ENCODE data around the gene TNN. TPM values are rescaled to one million over a fixed set of nuclear protein-coding genes. Genes with fewer than 3 reads are reported as not detected.

The TNN gene
- total RNA-seq, 1 donor: not detected

DNA sequence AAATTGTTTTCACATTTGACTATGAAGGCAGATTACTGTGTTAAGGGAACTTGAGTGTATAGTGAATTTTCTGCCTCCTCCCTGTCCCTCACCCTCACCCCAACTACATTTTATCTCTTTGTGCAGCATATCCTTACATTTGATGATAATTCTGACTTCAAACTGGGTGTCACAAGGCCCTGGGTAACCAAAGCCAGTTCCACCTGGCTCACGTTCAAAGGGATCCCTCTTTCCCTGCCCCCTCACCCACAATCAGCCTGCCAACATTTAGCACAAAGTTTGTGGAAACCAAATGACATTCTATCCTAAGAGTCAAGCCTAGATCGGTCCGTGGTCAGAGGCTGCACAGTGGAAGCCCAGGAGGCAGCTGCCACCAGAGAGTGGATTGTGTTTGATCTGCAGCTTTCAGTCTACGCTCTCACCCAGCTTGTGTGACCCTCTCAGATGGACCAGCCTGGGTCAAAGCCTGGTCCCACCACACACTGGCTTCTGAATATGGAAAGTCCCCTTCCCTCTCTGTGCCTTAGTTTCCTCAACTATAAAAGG, 114.6 kb downstream of the TNN start:
- Histone ChIP-seq H3K4me1 (ENCODE audit: insufficient read depth, low read length) (peaks cover 78% of the 10 kb centered on the region), H3K4me3 (ENCODE audit: low read length) (no peak overlapping the region), H3K27me3 (ENCODE audit: insufficient read depth, low read length) (no peaks in the 10 kb centered on the region), H3K9me3 (ENCODE audit: low read depth, low read length) (no peaks in the 10 kb centered on the region)

DNA sequence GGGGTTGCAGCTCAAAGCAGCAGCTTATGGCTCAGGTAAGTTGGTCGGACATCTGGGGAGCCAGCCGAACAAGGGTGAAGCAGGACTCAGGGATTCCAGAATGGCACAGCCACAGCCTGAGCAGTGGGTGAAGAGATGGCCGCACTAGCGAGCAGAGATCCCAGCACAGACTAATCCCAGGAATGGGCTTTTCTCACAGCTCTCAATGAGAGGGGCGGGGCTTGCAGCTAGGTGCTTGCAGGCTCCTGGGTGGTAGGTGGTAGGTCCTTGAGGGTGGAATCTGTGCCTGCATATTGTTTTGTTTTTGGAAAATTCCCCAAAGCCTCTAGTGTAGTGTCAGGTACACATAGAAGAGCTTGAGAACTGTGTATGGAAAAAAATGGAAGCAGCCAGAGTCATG, 116.0 kb downstream of the TNN start:
- no peak overlapping the region for H3K4me3 ChIP-seq (ENCODE audit: low read length)
- H3K4me1 ChIP-seq (ENCODE audit: insufficient read depth, low read length): peaks cover 91% of the 10 kb centered on the region
- H3K9me3 ChIP-seq (ENCODE audit: low read depth, low read length): no peaks in the 10 kb centered on the region
- no peaks in the 10 kb centered on the region for H3K27me3 ChIP-seq (ENCODE audit: insufficient read depth, low read length)

DNA sequence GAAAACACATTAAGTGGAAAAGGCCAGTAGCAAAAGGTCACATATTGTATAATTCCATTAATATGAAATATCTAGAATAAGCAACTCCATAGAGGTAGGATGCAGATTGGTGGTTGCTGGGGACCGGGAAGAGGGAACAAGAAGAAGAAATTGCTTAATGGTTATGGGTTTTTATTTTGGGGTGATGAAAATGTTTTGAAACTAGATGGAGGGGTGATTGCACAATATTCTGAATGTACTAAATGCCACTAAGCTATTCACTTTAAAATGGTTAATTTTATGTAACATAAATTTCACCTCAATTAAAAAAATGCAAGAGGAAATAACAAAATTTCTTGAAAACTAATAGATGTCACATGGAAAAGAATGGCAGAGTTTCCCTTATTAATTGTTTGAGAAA, 118.3 kb downstream of the TNN start:
- H3K27me3 ChIP-seq (ENCODE audit: insufficient read depth, low read length): no peaks in the 10 kb centered on the region
- H3K4me3 ChIP-seq (ENCODE audit: low read length): no peak overlapping the region
- peaks cover 96% of the 10 kb centered on the region for H3K4me1 ChIP-seq (ENCODE audit: insufficient read depth, low read length)
- no peaks in the 10 kb centered on the region for H3K9me3 ChIP-seq (ENCODE audit: low read depth, low read length)

DNA sequence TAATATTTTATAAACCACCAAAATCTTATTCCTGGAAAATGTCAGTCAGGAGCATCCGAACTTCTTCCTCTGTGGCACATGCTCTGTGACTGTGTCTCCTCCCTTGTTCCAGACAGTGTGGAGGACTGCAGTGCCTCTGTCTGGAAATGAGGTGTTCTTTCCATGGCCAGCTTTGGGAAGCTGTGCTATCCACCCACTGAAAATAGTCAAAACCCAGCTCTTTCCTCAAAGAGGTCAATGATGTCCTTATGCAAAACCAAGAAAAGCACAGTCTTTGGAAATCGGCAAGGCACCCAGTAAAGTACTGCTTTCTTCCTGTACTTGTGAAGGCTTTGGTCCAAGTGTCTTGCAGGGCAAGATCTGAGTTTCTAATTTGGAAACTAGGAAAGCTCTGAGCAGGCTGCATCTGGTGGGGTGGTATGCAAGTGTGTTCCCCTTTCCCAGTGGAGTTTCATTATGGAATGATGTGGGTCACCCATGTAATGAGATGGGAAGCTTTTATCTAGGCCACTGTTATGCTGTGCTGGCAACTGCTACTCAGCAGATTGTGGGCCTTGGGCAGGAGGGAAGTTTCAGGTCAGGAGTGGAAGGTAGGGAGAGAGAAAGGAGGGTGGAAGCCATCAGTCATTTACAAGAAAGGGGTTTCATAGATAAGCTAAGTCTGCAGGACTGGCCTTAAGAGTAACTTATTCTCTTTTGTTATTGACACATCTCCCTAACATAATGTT, 119.0 kb downstream of the TNN start:
- Histone ChIP-seq H3K27me3 (ENCODE audit: insufficient read depth, low read length) (no peaks in the 10 kb centered on the region), H3K4me1 (ENCODE audit: insufficient read depth, low read length) (peaks cover 97% of the 10 kb centered on the region), H3K4me3 (ENCODE audit: low read length) (no peak overlapping the region), H3K9me3 (ENCODE audit: low read depth, low read length) (no peaks in the 10 kb centered on the region)

- Histone ChIP-seq H3K27me3 (ENCODE audit: insufficient read depth, low read length) (no peaks in the 10 kb centered on the region), H3K9me3 (ENCODE audit: low read depth, low read length) (no peaks in the 10 kb centered on the region), H3K4me1 (ENCODE audit: insufficient read depth, low read length) (peaks cover 86% of the 10 kb centered on the region), H3K4me3 (ENCODE audit: low read length) (peak overlapping the region; percentile 6)
These were observed 121.3 kb downstream of the TNN start for GRCh38 chr1:175188936-175189335.

- H3K4me3 ChIP-seq (ENCODE audit: low read length): peak overlapping the region; percentile 98
- H3K4me1 ChIP-seq (ENCODE audit: insufficient read depth, low read length): peaks cover 80% of the 10 kb centered on the region
These were observed 124.0 kb downstream of the TNN start for GRCh38 chr1:175191659-175192058.

DNA sequence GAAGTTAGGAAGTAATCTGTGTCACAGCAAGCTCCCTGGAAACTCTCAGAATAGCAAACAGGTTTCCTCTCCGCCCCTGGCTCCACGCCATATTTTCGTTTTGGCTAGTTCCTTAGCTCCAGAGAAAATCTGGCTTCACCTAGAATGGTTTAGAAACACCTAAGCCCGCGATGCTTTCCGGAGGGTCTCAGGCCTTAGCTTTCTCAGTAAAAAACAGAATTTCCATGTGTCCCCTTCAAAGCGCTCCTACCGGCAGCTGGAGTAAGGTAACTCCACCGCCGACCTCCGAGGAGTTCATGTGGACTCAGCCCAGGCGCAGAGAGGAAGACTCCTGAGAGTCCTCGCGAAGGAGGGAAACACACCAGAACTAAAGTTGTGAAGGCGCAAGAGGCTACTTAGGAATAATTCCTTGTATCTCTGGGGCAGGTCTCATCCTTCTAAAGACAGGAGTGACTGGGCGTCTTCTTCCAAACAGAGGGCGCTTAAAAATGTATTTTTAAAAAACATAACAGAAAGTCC, 124.5 kb downstream of the TNN start:
- Histone ChIP-seq H3K27me3 (ENCODE audit: insufficient read depth, low read length) (no peaks in the 10 kb centered on the region), H3K4me1 (ENCODE audit: insufficient read depth, low read length) (peaks cover 80% of the 10 kb centered on the region), H3K9me3 (ENCODE audit: low read depth, low read length) (no peaks in the 10 kb centered on the region), H3K4me3 (ENCODE audit: low read length) (peak overlapping the region; percentile 98)

More at GRCh38 chr1:175191659-175192058, 124.0 kb downstream of the TNN start:
- Histone ChIP-seq H3K9me3 (ENCODE audit: low read depth, low read length) (no peaks in the 10 kb centered on the region), H3K27me3 (ENCODE audit: insufficient read depth, low read length) (no peaks in the 10 kb centered on the region)

DNA sequence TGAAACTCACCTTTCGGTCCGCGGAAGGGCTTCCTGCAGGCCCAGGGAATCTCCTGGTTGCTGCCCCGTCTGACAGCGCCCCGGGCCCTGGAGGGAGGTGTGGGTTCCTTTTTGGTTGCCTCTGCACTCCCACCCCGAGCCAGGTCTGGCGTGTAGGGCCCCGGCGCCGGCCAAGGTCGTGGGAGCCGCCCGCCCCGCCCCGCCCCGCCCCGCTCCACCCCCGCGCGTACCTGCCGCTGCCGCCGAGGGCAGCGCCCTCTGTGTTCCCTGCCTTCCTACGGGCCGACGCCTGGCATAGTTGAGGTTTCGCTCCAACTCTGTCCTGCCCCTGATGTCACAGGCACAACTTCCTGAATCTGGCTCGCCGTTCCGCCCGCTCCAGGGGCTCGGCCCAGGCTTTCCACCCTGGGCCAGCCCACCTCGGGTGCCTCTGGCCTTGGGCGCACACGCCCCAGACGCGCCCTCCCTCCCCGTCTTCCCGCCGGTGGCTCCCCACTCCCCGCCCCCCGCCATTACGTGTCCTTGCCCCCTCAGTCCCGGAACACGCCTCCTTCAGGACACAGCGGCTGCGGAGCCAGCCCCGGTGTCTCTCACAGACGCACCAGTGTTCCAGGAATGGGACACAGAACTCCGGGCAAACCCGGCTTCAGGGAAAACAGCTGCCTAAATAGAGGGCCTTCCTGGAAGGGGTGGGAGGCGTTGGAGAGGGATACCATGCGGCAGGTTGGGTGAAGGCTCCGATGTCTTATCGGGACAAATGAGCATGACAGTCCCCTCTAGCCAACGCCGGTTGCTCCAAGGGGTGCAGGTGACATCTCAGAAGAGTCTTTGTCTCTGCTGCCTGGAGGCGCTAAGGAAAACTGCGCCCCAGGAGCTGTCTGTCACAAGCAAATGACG, 125.2 kb downstream of the TNN start, which contains the start of gene KIAA0040:
Gene KIAA0040, minus strand, starts transcription at position 147 of the 897 bp plus-strand sequence. CDS start 31,763 bp downstream, outside the sequence.
- H3K4me3 ChIP-seq (ENCODE audit: low read length): peak within 1 kb of the TSS; percentile 98
- H3K27me3 ChIP-seq (ENCODE audit: insufficient read depth, low read length): no peaks in the 10 kb centered on the region
- no peaks in the 10 kb centered on the region for H3K9me3 ChIP-seq (ENCODE audit: low read depth, low read length)
- peaks cover 79% of the 10 kb centered on the region for H3K4me1 ChIP-seq (ENCODE audit: insufficient read depth, low read length)

- Histone ChIP-seq H3K4me3 (ENCODE audit: low read length) (no peak overlapping the region), H3K4me1 (ENCODE audit: insufficient read depth, low read length) (peaks cover 73% of the 10 kb centered on the region), H3K27me3 (ENCODE audit: insufficient read depth, low read length) (no peaks in the 10 kb centered on the region), H3K9me3 (ENCODE audit: low read depth, low read length) (no peaks in the 10 kb centered on the region)
These were observed 125.9 kb downstream of the TNN start for GRCh38 chr1:175193527-175193910.

DNA sequence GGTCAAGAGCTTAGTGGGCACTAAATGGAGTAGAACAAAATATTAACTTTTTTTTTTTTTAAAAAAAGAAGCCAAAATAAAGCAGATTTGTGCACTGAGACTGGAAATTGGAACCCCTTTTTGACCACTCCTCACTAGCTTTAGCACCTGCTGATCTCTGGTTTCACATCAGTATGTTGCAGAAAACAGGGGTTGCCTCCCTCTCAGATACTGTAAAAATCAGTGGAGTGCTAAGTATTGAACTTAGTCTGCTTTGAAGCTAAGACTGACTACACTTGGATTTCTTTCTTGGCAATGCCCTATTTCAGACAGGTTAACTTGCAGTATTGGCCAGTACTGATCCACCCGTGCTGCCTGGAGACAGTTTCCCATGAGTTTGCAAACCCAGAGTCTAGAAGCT, 127.6 kb downstream of the TNN start:
- Histone ChIP-seq H3K27me3 (ENCODE audit: insufficient read depth, low read length) (no peaks in the 10 kb centered on the region), H3K9me3 (ENCODE audit: low read depth, low read length) (no peaks in the 10 kb centered on the region), H3K4me1 (ENCODE audit: insufficient read depth, low read length) (peaks cover 55% of the 10 kb centered on the region), H3K4me3 (ENCODE audit: low read length) (no peak overlapping the region)

GRCh38 chr1:175195798-175196197, 128.2 kb downstream of the TNN start:
- Histone ChIP-seq H3K4me3 (ENCODE audit: low read length) (no peak overlapping the region), H3K9me3 (ENCODE audit: low read depth, low read length) (no peaks in the 10 kb centered on the region), H3K4me1 (ENCODE audit: insufficient read depth, low read length) (peaks cover 51% of the 10 kb centered on the region), H3K27me3 (ENCODE audit: insufficient read depth, low read length) (no peaks in the 10 kb centered on the region)

DNA sequence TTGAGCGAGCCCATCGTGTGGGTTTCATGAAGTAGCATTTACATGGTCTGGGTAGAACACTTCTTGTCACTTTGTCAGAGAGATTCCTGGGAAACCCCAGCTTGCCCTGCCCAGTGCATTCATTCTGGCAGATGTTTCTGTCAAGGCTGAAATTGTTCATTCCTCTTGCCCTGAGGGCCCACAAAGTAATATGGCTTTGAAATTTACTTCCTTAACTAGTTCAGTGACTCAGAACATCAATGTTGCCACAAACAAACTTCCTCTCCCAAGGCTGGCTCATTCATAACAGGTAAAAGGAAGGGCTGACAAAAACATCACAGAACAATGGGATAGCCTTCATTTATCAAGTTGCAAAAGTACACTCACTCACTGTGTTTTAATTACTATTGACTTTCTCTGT, 129.9 kb downstream of the TNN start:
- no peaks in the 10 kb centered on the region for H3K27me3 ChIP-seq (ENCODE audit: insufficient read depth, low read length)
- H3K4me3 ChIP-seq (ENCODE audit: low read length): no peak overlapping the region
- peaks cover 51% of the 10 kb centered on the region for H3K4me1 ChIP-seq (ENCODE audit: insufficient read depth, low read length)
- no peaks in the 10 kb centered on the region for H3K9me3 ChIP-seq (ENCODE audit: low read depth, low read length)
